H9 (cell line): ENCODE results near the gene TMEM100. TPM values are rescaled to one million over a fixed set of nuclear protein-coding genes. Genes with fewer than 3 reads are reported as not detected.
"Not testable (repeated sequence)": the region's sequence is repeated elsewhere in the genome, so short reads cannot be mapped to it uniquely, and the experiment has no call there.

Experiments used
- DNase-seq: peaks from one replicate; pipeline ENCODE4 v3.0.0-alpha.2; 2017
- H2AFZ ChIP-seq: one replicate; pipeline ENCODE4 v1.6.1; 2013; ENCODE audit warnings: mild to moderate bottlenecking, low read length, control low read depth, moderate library complexity
- H2AK5ac ChIP-seq: 2 replicates; pipeline ENCODE4 v1.6.1; 2013; ENCODE audit warnings: low read length, control low read depth, mixed read lengths; ENCODE audit not compliant: insufficient read length
- H2BK120ac ChIP-seq: one replicate; pipeline ENCODE4 v1.6.1; 2013; ENCODE audit warnings: low read depth, mild to moderate bottlenecking, low read length, control low read depth, inconsistent platforms; ENCODE audit not compliant: poor library complexity, severe bottlenecking
- H2BK12ac ChIP-seq: 2 replicates; pipeline ENCODE4 v1.6.1; 2013; ENCODE audit warnings: low read length, control low read depth, mixed read lengths, low read depth; ENCODE audit not compliant: insufficient read length
- H2BK15ac ChIP-seq: 2 replicates; pipeline ENCODE4 v1.6.1; 2013; ENCODE audit warnings: low read depth, low read length, control low read depth
- H2BK20ac ChIP-seq: one replicate; pipeline ENCODE4 v1.6.1; 2013; ENCODE audit warnings: low read depth, mild to moderate bottlenecking, low read length, control low read depth, inconsistent platforms; ENCODE audit not compliant: poor library complexity, severe bottlenecking
- H2BK5ac ChIP-seq: 2 replicates; pipeline ENCODE4 v1.6.1; 2013; ENCODE audit warnings: low read length, control low read depth, mixed read lengths; ENCODE audit not compliant: insufficient read length
- H3K14ac ChIP-seq: 2 replicates; pipeline ENCODE4 v1.6.1; 2013; ENCODE audit warnings: low read length, control low read depth; ENCODE audit not compliant: insufficient read depth
- H3K18ac ChIP-seq: 2 replicates; pipeline ENCODE4 v1.6.1; 2013; ENCODE audit warnings: low read depth, mild to moderate bottlenecking, mixed read lengths, low read length, control low read depth; ENCODE audit not compliant: insufficient read length
- H3K23ac ChIP-seq: 2 replicates; pipeline ENCODE4 v1.6.1; 2013; ENCODE audit warnings: low read length, control low read depth, mixed read lengths, low read depth; ENCODE audit not compliant: insufficient read length
- H3K23me2 ChIP-seq: 2 replicates; pipeline ENCODE4 v1.6.1; 2013; ENCODE audit warnings: low read depth, mild to moderate bottlenecking, mixed read lengths, low read length, control low read depth; ENCODE audit not compliant: insufficient read length, poor library complexity, severe bottlenecking
- H3K27ac ChIP-seq: 2 replicates; pipeline ENCODE4 v1.5.1; 2013; ENCODE audit warnings: low read length, control low read depth, mixed read lengths, low read depth; ENCODE audit not compliant: insufficient read length
- H3K27me3 ChIP-seq: 2 replicates; pipeline ENCODE4 v1.6.1; 2013; ENCODE audit warnings: low read length, control low read depth, inconsistent platforms; ENCODE audit not compliant: insufficient read depth
- H3K4ac ChIP-seq: 2 replicates; pipeline ENCODE4 v1.6.1; 2013; ENCODE audit warnings: low read depth, mild to moderate bottlenecking, control low read depth, inconsistent platforms, low read length, moderate library complexity
- H3K4me1 ChIP-seq: 2 replicates; pipeline ENCODE4 v1.6.1; 2013; ENCODE audit warnings: low read length, control low read depth, inconsistent platforms; ENCODE audit not compliant: insufficient read depth
- H3K4me2 ChIP-seq: 2 replicates; pipeline ENCODE4 v1.6.1; 2013; ENCODE audit warnings: low read length, control low read depth, mixed read lengths; ENCODE audit not compliant: insufficient read length, insufficient read depth
- H3K56ac ChIP-seq: 2 replicates; pipeline ENCODE4 v1.6.1; 2013; ENCODE audit warnings: low read depth, mild to moderate bottlenecking, mixed read lengths, low read length, control low read depth; ENCODE audit not compliant: insufficient read length
- H3K79me1 ChIP-seq: 2 replicates; pipeline ENCODE4 v1.6.1; 2013; ENCODE audit warnings: low read depth, mild to moderate bottlenecking, moderate library complexity, low read length, control low read depth, inconsistent platforms; ENCODE audit not compliant: insufficient read depth, poor library complexity, severe bottlenecking
- H3K79me2 ChIP-seq: 2 replicates; pipeline ENCODE4 v1.6.1; 2013; ENCODE audit warnings: low read length, control low read depth, inconsistent platforms; ENCODE audit not compliant: insufficient read depth
- H3K9ac ChIP-seq: 2 replicates; pipeline ENCODE4 v1.6.1; 2013; ENCODE audit warnings: low read length, control low read depth, mixed read lengths; ENCODE audit not compliant: insufficient read length; ENCODE audit errors: extremely low read depth
- H3K9me3 ChIP-seq: one replicate; pipeline ENCODE4 v1.6.1; 2013; ENCODE audit warnings: low read depth, low read length, inconsistent platforms; ENCODE audit not compliant: control insufficient read depth
- H3T11ph ChIP-seq: one replicate; pipeline ENCODE4 v1.6.1; 2013; ENCODE audit warnings: mild to moderate bottlenecking, low read length, control low read depth, inconsistent platforms
- H4K20me1 ChIP-seq: one replicate; pipeline ENCODE4 v1.6.1; 2013; ENCODE audit not compliant: control insufficient read depth, insufficient read length, insufficient read depth
- H4K5ac ChIP-seq: 2 replicates; pipeline ENCODE4 v1.6.1; 2013; ENCODE audit warnings: low read depth, mild to moderate bottlenecking, mixed read lengths, low read length, control low read depth; ENCODE audit not compliant: insufficient read length
- H4K8ac ChIP-seq: replicated peaks from 2 replicates; pipeline ENCODE4 v1.6.1; 2013; ENCODE audit warnings: low read length, control low read depth, mixed read lengths, low read depth; ENCODE audit not compliant: insufficient read length
- H4K91ac ChIP-seq: 2 replicates; pipeline ENCODE4 v1.6.1; 2013; ENCODE audit warnings: low read depth, mild to moderate bottlenecking, moderate library complexity, mixed read lengths, low read length, control low read depth; ENCODE audit not compliant: insufficient read length
- H3K27ac Mint-ChIP-seq, 3 experiments: 2 replicates in 2 of 3; 3 replicates in 1 of 3; pipeline ENCODE4 v1.8.0; 2020 to 2021; ENCODE audit warnings: mixed read lengths in 3 of 3, mild to moderate bottlenecking in 1 of 3, moderate library complexity in 1 of 3
- H3K27me3 Mint-ChIP-seq: 2 replicates; pipeline ENCODE4 v1.8.0; 2021; ENCODE audit warnings: low read depth, mild to moderate bottlenecking, moderate library complexity, mixed read lengths
- H3K36me3 Mint-ChIP-seq, 3 experiments: 2 replicates in 2 of 3; 3 replicates in 1 of 3; pipeline ENCODE4 v1.8.0; 2020 to 2021; ENCODE audit warnings: low read depth in 3 of 3, mixed read lengths in 3 of 3; ENCODE audit not compliant: insufficient read depth in 1 of 3
- H3K4me1 Mint-ChIP-seq, 2 experiments: 2 replicates each; pipeline ENCODE4 v1.8.0; 2020; ENCODE audit warnings: mixed read lengths in 2 of 2
- H3K4me3 Mint-ChIP-seq, 2 experiments: 2 replicates in 1 of 2; 3 replicates in 1 of 2; pipeline ENCODE4 v1.8.0; 2020 to 2021; ENCODE audit warnings: mild to moderate bottlenecking in 2 of 2, mixed read lengths in 2 of 2, moderate library complexity in 1 of 2
- H3K9me3 Mint-ChIP-seq, 2 experiments: 2 replicates in 1 of 2; 3 replicates in 1 of 2; pipeline ENCODE4 v1.8.0; 2020; ENCODE audit warnings: mild to moderate bottlenecking in 2 of 2, mixed read lengths in 2 of 2, moderate library complexity in 1 of 2
- WGBS: extraction: QIAGEN DNeasy Blood & Tissue Kit; methylation state at CpG from one replicate; pipeline ENCODE4 v1.1.7; 2013; ENCODE audit warnings: missing lambda C conversion rate, low lambda C conversion rate, mixed read lengths; ENCODE audit not compliant: insufficient read length; ENCODE audit errors: extremely low coverage; 5-methylcytosine and 5-hydroxymethylcytosine counted together
- total RNA-seq: library from RNA; stranded (reverse); gene quantifications from 2 replicates; pipeline ENCODE4 v1.2.1, GENCODE V29; 2021
- TF ChIP-seq, protein P1 (sequence below): fragments of 200-600 bp; sonication (generic); conservative IDR thresholded peaks from 3 replicates; pipeline ENCODE4 v1.8.0; 2021; ENCODE audit warnings: antibody characterized with exemption, mild to moderate bottlenecking

TMEM100 gene
- total RNA-seq, 1 experiment from 2014 or later = 0.17 TPM

DNA sequence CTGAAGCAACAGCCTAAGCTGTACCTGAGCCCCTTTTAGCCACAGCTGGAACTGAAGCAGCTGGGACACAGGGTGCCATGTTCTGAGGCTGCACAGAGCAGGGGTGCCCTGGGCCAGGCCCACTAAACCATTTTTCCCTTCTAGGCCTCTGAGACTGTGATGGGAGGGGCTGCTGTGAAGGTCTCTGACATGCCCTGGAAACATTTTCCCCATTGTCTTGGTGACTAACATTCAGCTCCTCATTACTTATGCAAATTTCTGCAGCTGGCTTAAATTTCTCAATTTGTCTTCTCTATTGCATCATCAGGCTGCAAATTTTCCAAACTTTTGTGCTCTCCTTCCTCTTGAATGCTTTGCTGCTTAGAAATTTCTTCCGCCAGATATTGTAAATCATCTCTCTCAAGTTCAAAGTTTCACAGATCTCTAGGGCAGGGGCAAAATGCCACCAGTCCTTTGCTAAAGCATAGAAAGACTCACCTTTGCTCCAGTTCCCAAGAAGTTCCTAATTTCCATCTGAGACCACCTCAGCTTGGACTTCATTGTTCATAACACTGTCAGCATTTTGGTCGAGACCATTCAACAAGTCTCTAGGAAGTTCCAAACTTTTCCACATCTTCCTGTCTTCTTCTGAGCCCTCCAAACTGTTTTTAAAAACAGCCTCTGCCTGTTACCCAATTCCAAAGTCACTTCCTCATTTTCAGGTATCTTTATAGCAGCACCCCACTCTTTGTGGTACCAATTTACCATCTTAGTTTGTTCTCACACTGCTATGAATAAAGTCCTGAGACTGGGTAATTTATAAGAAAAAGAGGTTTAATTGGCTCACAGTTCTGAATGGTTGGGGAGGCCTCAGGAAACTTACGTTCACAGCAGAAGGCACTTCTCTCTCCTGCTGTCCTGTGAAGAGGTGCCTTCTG is 49.8 kb downstream of the TMEM100 start:
- Histone ChIP-seq H4K20me1 (no peaks in the 10 kb centered on the region), H4K5ac (no peak overlapping the region), H3K4me2 (no peak overlapping the region), H3K4ac (no peak overlapping the region), H3T11ph (no peak overlapping the region), H2BK5ac (no peak overlapping the region), H3K79me1 (no peaks in the 10 kb centered on the region), H2BK120ac (no peak overlapping the region), H3K56ac (no peak overlapping the region), H3K18ac (no peak overlapping the region), H3K14ac (no peak overlapping the region), H3K9me3 (no peaks in the 10 kb centered on the region), H3K27ac (no peak overlapping the region), H4K91ac (no peak overlapping the region), H4K8ac (no peak overlapping the region), H2BK12ac (no peak overlapping the region), H3K23ac (no peak overlapping the region), H2BK15ac (no peak overlapping the region), H3K23me2 (no peaks in the 10 kb centered on the region), H3K4me1 (no peaks in the 10 kb centered on the region), H3K27me3 (no peaks in the 10 kb centered on the region), H2BK20ac (no peak overlapping the region), H2AFZ (no peak overlapping the region), H2AK5ac (no peak overlapping the region), H3K9ac (no peak overlapping the region), H3K79me2 (no peaks in the 10 kb centered on the region)
- no peak overlapping the region for H3K27ac Mint-ChIP-seq
- peaks cover 0 to 2% of the 10 kb centered on the region in 2 experiments; a peak in 1 of 5 replicates for H3K9me3 Mint-ChIP-seq
- peaks cover 8 to 19% of the 10 kb centered on the region in 2 experiments for H3K4me1 Mint-ChIP-seq
- no peaks in the 10 kb centered on the region for H3K27me3 Mint-ChIP-seq
- H3K36me3 Mint-ChIP-seq = peaks cover 0 to 4% (median 3%) of the 10 kb centered on the region in 3 experiments; a peak in 1 of 7 replicates
- no peak overlapping the region for H3K4me3 Mint-ChIP-seq
- DNase-seq = no peak
- no CpG with 5 or more reads among the region's 3 CpGs for WGBS
- TF ChIP-seq, protein P1, sequence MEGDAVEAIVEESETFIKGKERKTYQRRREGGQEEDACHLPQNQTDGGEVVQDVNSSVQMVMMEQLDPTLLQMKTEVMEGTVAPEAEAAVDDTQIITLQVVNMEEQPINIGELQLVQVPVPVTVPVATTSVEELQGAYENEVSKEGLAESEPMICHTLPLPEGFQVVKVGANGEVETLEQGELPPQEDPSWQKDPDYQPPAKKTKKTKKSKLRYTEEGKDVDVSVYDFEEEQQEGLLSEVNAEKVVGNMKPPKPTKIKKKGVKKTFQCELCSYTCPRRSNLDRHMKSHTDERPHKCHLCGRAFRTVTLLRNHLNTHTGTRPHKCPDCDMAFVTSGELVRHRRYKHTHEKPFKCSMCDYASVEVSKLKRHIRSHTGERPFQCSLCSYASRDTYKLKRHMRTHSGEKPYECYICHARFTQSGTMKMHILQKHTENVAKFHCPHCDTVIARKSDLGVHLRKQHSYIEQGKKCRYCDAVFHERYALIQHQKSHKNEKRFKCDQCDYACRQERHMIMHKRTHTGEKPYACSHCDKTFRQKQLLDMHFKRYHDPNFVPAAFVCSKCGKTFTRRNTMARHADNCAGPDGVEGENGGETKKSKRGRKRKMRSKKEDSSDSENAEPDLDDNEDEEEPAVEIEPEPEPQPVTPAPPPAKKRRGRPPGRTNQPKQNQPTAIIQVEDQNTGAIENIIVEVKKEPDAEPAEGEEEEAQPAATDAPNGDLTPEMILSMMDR = no peak

DNA sequence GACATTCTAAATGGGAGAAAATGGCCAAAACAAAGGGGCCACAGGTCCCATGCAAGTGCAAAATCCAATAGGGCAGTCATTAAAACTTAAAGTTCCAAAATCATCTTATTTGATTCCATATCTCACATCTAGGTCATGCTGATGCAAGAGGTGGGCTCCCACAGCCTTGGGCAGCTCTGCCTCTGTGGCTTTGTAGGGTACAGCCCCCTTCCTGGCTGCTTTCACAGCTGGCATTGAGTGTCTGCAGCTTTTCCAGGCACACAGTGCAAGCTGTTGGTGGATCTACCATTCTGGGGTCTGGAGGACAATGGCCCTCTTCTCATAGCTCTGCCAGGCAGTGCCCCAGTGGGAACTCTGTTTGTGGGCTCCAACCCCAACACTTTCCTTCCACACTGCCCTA is 50.7 kb downstream of the TMEM100 start:
- not testable (repeated sequence) for H3K79me2 ChIP-seq, H3K14ac ChIP-seq, H4K8ac ChIP-seq, H3K79me1 ChIP-seq, H3K4me1 ChIP-seq, H3T11ph ChIP-seq, H3K27me3 Mint-ChIP-seq, H3K56ac ChIP-seq, H3K36me3 Mint-ChIP-seq, H4K20me1 ChIP-seq, H3K18ac ChIP-seq, H3K4me3 Mint-ChIP-seq, H3K4me2 ChIP-seq, H3K4ac ChIP-seq, H3K27me3 ChIP-seq, H4K5ac ChIP-seq, H2BK120ac ChIP-seq, H2BK20ac ChIP-seq, H3K9me3 ChIP-seq, H2AFZ ChIP-seq, H3K27ac Mint-ChIP-seq, H2BK15ac ChIP-seq, H2AK5ac ChIP-seq, H3K27ac ChIP-seq, H3K23me2 ChIP-seq, DNase-seq, H2BK12ac ChIP-seq, H2BK5ac ChIP-seq, H3K23ac ChIP-seq, H3K9me3 Mint-ChIP-seq, H3K9ac ChIP-seq, H4K91ac ChIP-seq
- peaks cover 8 to 19% of the 10 kb centered on the region in 2 experiments for H3K4me1 Mint-ChIP-seq
